AG09319 (cell line): Measurements from ENCODE around the gene SIPA1L3.
A peak's percentile ranks its signal among the peaks of the same experiment; 100 is the strongest.
"Not testable (repeated sequence)": the region's sequence is repeated elsewhere in the genome, so short reads cannot be mapped to it uniquely, and the experiment has no call there.

Experiments
- DNase-seq: peaks from one replicate; pipeline ENCODE4 v3.0.0-alpha.2; 2010; ENCODE audit warnings: low read depth; ENCODE audit errors: extremely low read depth
- CTCF ChIP-seq: IDR thresholded peaks from 2 replicates; pipeline ENCODE4 v1.5.1; 2011; ENCODE audit warnings: low read depth, mild to moderate bottlenecking, inconsistent platforms, low read length, moderate library complexity

Gene SIPA1L3

GRCh38 chr19:38228005-38228377, 321.0 kb downstream of the SIPA1L3 start:
- DNase-seq, result no peak
- no peak for TF ChIP-seq CTCF

GRCh38 chr19:38228491-38229439, 321.8 kb downstream of the SIPA1L3 start:
- no peak for DNase-seq
- TF ChIP-seq CTCF, result no peak

GRCh38 chr19:38229585-38230073, 322.6 kb downstream of the SIPA1L3 start:
- TF ChIP-seq CTCF, result no peak
- DNase-seq, result peak; percentile 73

- not testable (repeated sequence) for DNase-seq
Measured at GRCh38 chr19:38230506-38231133, 323.6 kb downstream of the SIPA1L3 start.

- no peak for TF ChIP-seq CTCF
- no peak for DNase-seq
Measured at GRCh38 chr19:38231918-38232317, 324.9 kb downstream of the SIPA1L3 start.

- no peak for DNase-seq
- peak; percentile 82 for TF ChIP-seq CTCF
Measured at GRCh38 chr19:38233740-38234251, 326.8 kb downstream of the SIPA1L3 start.

- no peak for TF ChIP-seq CTCF
- DNase-seq, result no peak
Measured at GRCh38 chr19:38234615-38235014, 327.6 kb downstream of the SIPA1L3 start.
